ENCODE results near the gene PLLP. TPM values are rescaled to one million over a fixed set of nuclear protein-coding genes. Genes with fewer than 3 reads are reported as not detected.

The PLLP gene
- total and polyA plus RNA-seq, 9 of the 15 experiments (the other 6 are each of a cell fraction or from before 2014, with no cell fraction given): 0.09 to 0.96 (median 0.27) TPM

- no peak for TF ChIP-seq CCAR2 (IDR thresholded peaks at IDR 0.05; ENCODE audit: low read depth, low read length)
- 0 out of 2 replicates have a peak, but pooled peaks have one; percentile 43 for TF ChIP-seq RBM14 (IDR thresholded peaks at IDR 0.05; ENCODE audit: borderline replicate concordance, insufficient read depth, low read depth, low read length)
- no peak for TF ChIP-seq POLR2B (IDR thresholded peaks at IDR 0.05; ENCODE audit: low read depth, partially characterized antibody)
- TF ChIP-seq NR3C1 (CRISPR knock-in tag; IDR thresholded peaks at IDR 0.05): peak; percentile 97
- no peak for TF ChIP-seq ZBTB8A (IDR thresholded peaks at IDR 0.05; ENCODE audit: partially characterized antibody)
- TF ChIP-seq MAZ (CRISPR knock-in tag; conservative IDR thresholded peaks at IDR 0.05 in 1 of 2, IDR thresholded peaks at IDR 0.05 in 1 of 2): peak in 1 of 2 experiments; percentile 77; a peak in 3 of 4 replicates
- TF ChIP-seq MAX (CRISPR knock-in tag; IDR thresholded peaks at IDR 0.05): peak; percentile 97
- TF ChIP-seq TRIM24 (IDR thresholded peaks at IDR 0.05): peak in 1 of 2 experiments; percentile 75; a peak in 1 of 4 replicates
- no peak for TF ChIP-seq ZSCAN29 (IDR thresholded peaks at IDR 0.05)
- TF ChIP-seq KAT2B (IDR thresholded peaks at IDR 0.05; ENCODE audit: low read depth, low read length): no peak
- peak in 2 of 3 experiments; percentile 53 to 75 for TF ChIP-seq YY1 (IDR thresholded peaks at IDR 0.05; ENCODE audit: borderline replicate concordance in 1 of 3, control insufficient read depth in 1 of 3, extremely low read depth in 1 of 3, insufficient read depth in 3 of 3, insufficient read length in 1 of 3, insufficient replicate concordance in 2 of 3, low read depth in 1 of 3, low read length in 2 of 3)
- no peak for TF ChIP-seq SMARCB1 (IDR thresholded peaks at IDR 0.05; ENCODE audit: insufficient read length, low read depth)
- no peak; the same call in 1 of the 2 replicates for TF ChIP-seq HNRNPL (IDR thresholded peaks at IDR 0.05; ENCODE audit: low read depth, low read length)
- no peak for TF ChIP-seq ZNF830 (CRISPR knock-in tag; IDR thresholded peaks at IDR 0.05)
- TF ChIP-seq DACH1 (IDR thresholded peaks at IDR 0.05; ENCODE audit: partially characterized antibody): no peak
- no peak for TF ChIP-seq ZNF766 (CRISPR knock-in tag; conservative IDR thresholded peaks at IDR 0.05)
- TF ChIP-seq FOXP1 (CRISPR knock-in tag; IDR thresholded peaks at IDR 0.05): peak; percentile 95
- no peak for TF ChIP-seq TBL1XR1 (IDR thresholded peaks at IDR 0.05; ENCODE audit: low read length in 2 of 2)
- no peak for TF ChIP-seq HDAC3 (IDR thresholded peaks at IDR 0.05; ENCODE audit: borderline replicate concordance, partially characterized antibody)
- TF ChIP-seq TBP (optimal IDR thresholded peaks at IDR 0.05; ENCODE audit: low read depth, low read length): no peak
- no peak for TF ChIP-seq CEBPZ (IDR thresholded peaks at IDR 0.05; ENCODE audit: borderline replicate concordance, low read depth, low read length)
Measured at GRCh38 chr16:57284209-57284951, at the start of gene PLLP (continued).

All from K562 (cell line).